Measurements from ENCODE around the gene DHRS12. TPM values are rescaled to one million over a fixed set of nuclear protein-coding genes. Genes with fewer than 3 reads are reported as not detected.
A peak's percentile ranks its signal among the peaks of the same experiment; 100 is the strongest.

Gene DHRS12
- total RNA-seq, 1 donor from 2014 or later: 7.9 TPM

- no peaks in the 10 kb centered on the region for H3K27me3 ChIP-seq
- peak overlapping the region; percentile 75 to 80 for H3K27ac ChIP-seq
- H3K4me3 ChIP-seq: no peak overlapping the region
- peaks cover 0 to 17% of the 10 kb centered on the region in 2 donors for H3K36me3 ChIP-seq
- intact Hi-C loops (cut with DNase I): no loop called here
- H3K9me3 ChIP-seq: no peaks in the 10 kb centered on the region
- no peak for DNase-seq (ENCODE audit: low spot score in 2 of 2)
- TF ChIP-seq CTCF (IDR thresholded peaks at IDR 0.05): no peak
- peaks cover 13 to 14% of the 10 kb centered on the region in 2 donors for H3K4me1 ChIP-seq
These were observed 40.5 kb downstream of the DHRS12 start for GRCh38 chr13:51763486-51763885.

DNA sequence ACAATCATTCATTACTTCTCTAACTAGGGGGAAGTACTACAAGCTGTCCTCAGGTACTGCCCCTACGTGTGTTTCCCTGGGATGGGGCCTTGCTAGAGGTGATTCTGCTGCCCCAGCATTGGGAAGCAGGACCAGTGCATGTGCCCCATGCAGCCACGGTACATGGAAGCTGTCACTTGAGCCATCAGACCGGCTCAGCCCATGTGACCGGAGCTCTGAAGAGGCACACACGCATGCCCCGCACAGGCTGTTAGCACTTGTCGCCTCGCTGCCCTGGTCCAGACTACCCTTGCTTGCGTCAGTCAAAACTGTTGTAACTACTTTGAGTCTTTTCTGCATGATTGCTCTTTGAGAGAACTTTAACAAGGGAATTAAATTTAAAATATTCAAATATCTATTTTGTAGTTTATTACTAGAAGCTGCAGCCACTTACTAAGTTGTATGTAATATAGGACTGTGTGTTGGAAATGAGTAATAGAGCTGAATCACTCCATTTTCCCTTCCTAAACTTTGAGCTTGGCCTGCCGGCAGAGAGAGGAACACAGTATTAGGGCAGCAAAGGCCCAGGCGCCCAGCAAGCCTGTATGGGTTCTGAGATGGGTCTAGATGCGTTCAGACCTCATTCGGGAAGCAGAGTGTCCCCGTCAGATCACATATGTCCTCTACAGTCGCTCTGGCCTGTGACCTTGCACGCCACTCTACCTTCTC lies 42.2 kb downstream of the DHRS12 start:
- no peak for DNase-seq (ENCODE audit: low spot score in 2 of 2)
- Histone ChIP-seq H3K9me3 (no peaks in the 10 kb centered on the region), H3K36me3 (peaks cover 4 to 22% of the 10 kb centered on the region in 2 donors), H3K4me3 (no peak overlapping the region), H3K27me3 (no peaks in the 10 kb centered on the region), H3K4me1 (peaks cover 13 to 14% of the 10 kb centered on the region in 2 donors), H3K27ac (no peak overlapping the region)
- intact Hi-C loops (cut with DNase I): no loop called here
- no peak for TF ChIP-seq CTCF (IDR thresholded peaks at IDR 0.05)

DNA sequence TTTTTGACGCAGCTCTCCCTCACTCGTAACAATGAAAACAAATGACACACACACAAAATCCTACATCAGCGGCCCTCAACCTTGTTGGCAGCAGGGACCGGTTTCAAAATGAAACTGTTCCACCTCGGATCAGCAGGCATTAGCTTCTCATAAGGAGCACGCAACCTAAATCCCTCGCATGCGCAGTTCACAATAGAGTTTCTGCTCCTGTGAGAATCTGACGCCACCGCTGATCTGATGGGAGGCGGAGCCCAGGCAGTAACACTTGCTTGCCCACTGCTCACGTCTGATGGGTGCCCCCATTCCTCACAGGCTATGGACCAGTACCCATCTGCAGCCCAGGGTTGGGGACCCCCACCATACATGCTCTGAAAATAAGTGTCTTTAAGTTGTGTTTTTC lies 43.4 kb downstream of the DHRS12 start:
- Histone ChIP-seq H3K27ac (peak overlapping the region; percentile 58 to 73), H3K36me3 (peaks cover 9 to 29% of the 10 kb centered on the region in 2 donors)
- DNase-seq (ENCODE audit: low spot score in 2 of 2): peak in 1 of 2 donors; percentile 87

DNA sequence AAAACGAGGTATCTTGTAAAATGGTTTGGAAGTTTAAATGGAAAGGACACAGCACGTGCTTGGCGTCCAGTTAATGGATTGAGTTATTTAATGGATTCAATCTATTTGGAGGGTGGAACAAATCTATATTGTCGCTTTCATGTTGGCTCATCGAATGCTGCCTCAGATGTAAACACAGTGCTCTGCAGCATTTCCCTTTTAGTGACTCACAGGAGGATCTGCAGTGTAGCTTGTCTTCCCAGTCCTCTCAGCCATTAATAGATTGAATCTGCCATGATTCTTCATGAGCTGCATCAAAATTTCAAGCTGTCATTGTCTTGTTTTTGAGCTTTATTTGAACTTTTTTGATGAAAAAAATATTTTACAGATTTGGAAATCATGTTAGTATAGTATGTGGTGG lies 44.7 kb downstream of the DHRS12 start:
- no peak for TF ChIP-seq CTCF (IDR thresholded peaks at IDR 0.05)
- Histone ChIP-seq H3K27ac (peak overlapping the region in 1 of 2 donors; percentile 73), H3K27me3 (no peaks in the 10 kb centered on the region), H3K9me3 (no peaks in the 10 kb centered on the region), H3K4me1 (peaks cover 3 to 7% of the 10 kb centered on the region in 2 donors), H3K36me3 (peaks cover 9 to 34% of the 10 kb centered on the region in 2 donors), H3K4me3 (no peak overlapping the region)
- intact Hi-C loops (cut with DNase I): no loop called here
- no peak for DNase-seq (ENCODE audit: low spot score in 2 of 2)

More for the DNA sequence above, 43.4 kb downstream of the DHRS12 start:
- Histone ChIP-seq H3K4me1 (peaks cover 13 to 14% of the 10 kb centered on the region in 2 donors), H3K4me3 (peak overlapping the region; percentile 28 to 40), H3K9me3 (no peaks in the 10 kb centered on the region), H3K27me3 (no peaks in the 10 kb centered on the region)
- intact Hi-C loops (cut with DNase I): no loop called here
- TF ChIP-seq CTCF (IDR thresholded peaks at IDR 0.05): no peak

DNA sequence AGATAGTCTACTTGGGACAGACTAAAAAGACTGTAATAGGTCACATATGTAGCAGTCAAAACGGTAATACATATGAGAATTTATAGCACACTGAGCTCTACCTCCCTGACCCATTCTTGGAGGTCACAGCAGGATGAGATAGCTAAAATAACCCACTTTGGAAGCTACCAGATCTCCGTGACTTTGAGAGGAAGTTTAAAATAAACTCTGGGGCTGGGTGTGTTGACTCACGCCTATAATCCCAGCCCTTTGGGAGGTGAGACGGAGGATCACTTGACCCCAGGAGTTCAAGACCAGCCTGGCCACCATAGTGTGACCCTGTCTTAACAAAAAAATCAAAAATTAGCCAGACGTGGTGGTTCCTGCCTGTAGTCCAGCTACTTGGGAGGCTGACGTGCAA lies 45.3 kb downstream of the DHRS12 start:
- TF ChIP-seq CTCF (IDR thresholded peaks at IDR 0.05): no peak
- intact Hi-C loops (cut with DNase I): no loop called here
- H3K27me3 ChIP-seq: no peaks in the 10 kb centered on the region
- H3K9me3 ChIP-seq: no peaks in the 10 kb centered on the region
- no peak overlapping the region for H3K27ac ChIP-seq
- DNase-seq (ENCODE audit: low spot score in 2 of 2): no peak
- H3K36me3 ChIP-seq: peaks cover 9 to 34% of the 10 kb centered on the region in 2 donors
- H3K4me3 ChIP-seq: no peak overlapping the region
- H3K4me1 ChIP-seq: peaks cover 0 to 3% of the 10 kb centered on the region in 2 donors

Data from ascending aorta (tissue), 2 donors.